Measurements from ENCODE around the gene SPATA9. TPM values are rescaled to one million over a fixed set of nuclear protein-coding genes. Genes with fewer than 3 reads are reported as not detected.

Gene SPATA9
- total and polyA plus RNA-seq, 9 of the 15 experiments (the other 6 are each of a cell fraction or from before 2014, with no cell fraction given), result 0.16 to 5.5 (median 0.39) TPM; not detected in 3

DNA sequence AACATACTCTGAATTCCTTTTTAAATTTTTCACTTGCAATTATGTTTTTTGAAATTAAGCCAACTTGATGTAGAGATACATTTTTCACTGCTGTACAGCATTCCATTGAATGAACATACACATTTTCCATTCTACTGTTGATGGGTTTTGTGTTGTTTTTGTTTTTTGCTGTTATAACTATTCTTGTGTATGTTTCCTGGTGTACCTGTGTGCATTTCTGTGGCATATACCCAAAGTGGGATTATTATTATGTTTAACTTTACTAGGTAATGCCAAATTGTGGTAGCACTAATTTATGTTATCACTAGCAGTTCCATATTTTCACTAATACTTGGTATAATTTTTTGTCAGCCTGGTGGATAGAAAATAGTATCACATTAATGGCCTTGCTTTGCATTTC lies 33.5 kb downstream of the SPATA9 start (continued):
- TF ChIP-seq, protein P1, sequence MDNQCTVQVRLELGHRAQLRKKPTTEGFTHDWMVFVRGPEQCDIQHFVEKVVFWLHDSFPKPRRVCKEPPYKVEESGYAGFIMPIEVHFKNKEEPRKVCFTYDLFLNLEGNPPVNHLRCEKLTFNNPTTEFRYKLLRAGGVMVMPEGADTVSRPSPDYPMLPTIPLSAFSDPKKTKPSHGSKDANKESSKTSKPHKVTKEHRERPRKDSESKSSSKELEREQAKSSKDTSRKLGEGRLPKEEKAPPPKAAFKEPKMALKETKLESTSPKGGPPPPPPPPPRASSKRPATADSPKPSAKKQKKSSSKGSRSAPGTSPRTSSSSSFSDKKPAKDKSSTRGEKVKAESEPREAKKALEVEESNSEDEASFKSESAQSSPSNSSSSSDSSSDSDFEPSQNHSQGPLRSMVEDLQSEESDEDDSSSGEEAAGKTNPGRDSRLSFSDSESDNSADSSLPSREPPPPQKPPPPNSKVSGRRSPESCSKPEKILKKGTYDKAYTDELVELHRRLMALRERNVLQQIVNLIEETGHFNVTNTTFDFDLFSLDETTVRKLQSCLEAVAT (IDR thresholded peaks at IDR 0.05), result peak in 1 of 2 experiments; percentile 64; a peak in 3 of 4 replicates
- TF ChIP-seq CBFA2T2 (conservative IDR thresholded peaks at IDR 0.05), result no peak
- TF ChIP-seq, protein P2, sequence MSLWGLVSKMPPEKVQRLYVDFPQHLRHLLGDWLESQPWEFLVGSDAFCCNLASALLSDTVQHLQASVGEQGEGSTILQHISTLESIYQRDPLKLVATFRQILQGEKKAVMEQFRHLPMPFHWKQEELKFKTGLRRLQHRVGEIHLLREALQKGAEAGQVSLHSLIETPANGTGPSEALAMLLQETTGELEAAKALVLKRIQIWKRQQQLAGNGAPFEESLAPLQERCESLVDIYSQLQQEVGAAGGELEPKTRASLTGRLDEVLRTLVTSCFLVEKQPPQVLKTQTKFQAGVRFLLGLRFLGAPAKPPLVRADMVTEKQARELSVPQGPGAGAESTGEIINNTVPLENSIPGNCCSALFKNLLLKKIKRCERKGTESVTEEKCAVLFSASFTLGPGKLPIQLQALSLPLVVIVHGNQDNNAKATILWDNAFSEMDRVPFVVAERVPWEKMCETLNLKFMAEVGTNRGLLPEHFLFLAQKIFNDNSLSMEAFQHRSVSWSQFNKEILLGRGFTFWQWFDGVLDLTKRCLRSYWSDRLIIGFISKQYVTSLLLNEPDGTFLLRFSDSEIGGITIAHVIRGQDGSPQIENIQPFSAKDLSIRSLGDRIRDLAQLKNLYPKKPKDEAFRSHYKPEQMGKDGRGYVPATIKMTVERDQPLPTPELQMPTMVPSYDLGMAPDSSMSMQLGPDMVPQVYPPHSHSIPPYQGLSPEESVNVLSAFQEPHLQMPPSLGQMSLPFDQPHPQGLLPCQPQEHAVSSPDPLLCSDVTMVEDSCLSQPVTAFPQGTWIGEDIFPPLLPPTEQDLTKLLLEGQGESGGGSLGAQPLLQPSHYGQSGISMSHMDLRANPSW (CRISPR knock-in tag; IDR thresholded peaks at IDR 0.05), result no peak
- no peak for TF ChIP-seq ETV5 (CRISPR knock-in tag; IDR thresholded peaks at IDR 0.05; ENCODE audit: low read depth)
- TF ChIP-seq MAZ (CRISPR knock-in tag; conservative IDR thresholded peaks at IDR 0.05 in 1 of 2, IDR thresholded peaks at IDR 0.05 in 1 of 2), result no peak
- no peak for TF ChIP-seq NFIX (CRISPR knock-in tag; IDR thresholded peaks at IDR 0.05; ENCODE audit: low read depth)
- TF ChIP-seq, protein P3, sequence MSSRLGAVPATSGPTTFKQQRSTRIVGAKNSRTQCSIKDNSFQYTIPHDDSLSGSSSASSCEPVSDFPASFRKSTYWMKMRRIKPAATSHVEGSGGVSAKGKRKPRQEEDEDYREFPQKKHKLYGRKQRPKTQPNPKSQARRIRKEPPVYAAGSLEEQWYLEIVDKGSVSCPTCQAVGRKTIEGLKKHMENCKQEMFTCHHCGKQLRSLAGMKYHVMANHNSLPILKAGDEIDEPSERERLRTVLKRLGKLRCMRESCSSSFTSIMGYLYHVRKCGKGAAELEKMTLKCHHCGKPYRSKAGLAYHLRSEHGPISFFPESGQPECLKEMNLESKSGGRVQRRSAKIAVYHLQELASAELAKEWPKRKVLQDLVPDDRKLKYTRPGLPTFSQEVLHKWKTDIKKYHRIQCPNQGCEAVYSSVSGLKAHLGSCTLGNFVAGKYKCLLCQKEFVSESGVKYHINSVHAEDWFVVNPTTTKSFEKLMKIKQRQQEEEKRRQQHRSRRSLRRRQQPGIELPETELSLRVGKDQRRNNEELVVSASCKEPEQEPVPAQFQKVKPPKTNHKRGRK (tag; IDR thresholded peaks at IDR 0.05), result no peak
- TF ChIP-seq, protein P4, sequence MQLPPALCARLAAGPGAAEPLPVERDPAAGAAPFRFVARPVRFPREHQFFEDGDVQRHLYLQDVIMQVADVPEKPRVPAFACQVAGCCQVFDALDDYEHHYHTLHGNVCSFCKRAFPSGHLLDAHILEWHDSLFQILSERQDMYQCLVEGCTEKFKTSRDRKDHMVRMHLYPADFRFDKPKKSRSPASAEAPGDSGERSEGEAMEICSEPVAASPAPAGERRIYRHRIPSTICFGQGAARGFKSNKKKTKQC (CRISPR knock-in tag; IDR thresholded peaks at IDR 0.05), result no peak
- 0 out of 2 replicates have a peak, but pooled peaks have one; percentile 10 for TF ChIP-seq ZFX (CRISPR knock-in tag; IDR thresholded peaks at IDR 0.05)
- no peak for TF ChIP-seq U2AF2 (optimal IDR thresholded peaks at IDR 0.05; ENCODE audit: low read depth, low read length)
- no peak for TF ChIP-seq CBX8 (IDR thresholded peaks at IDR 0.05; ENCODE audit: borderline replicate concordance, extremely low read depth, low read depth, low read length, poor library complexity, severe bottlenecking)
- no peak for TF ChIP-seq GTF2A2 (tag; IDR thresholded peaks at IDR 0.05)
- TF ChIP-seq RB1 (IDR thresholded peaks at IDR 0.05; ENCODE audit: low read depth), result no peak
- no peak for TF ChIP-seq SLC30A9 (CRISPR knock-in tag; IDR thresholded peaks at IDR 0.05)
- no peak for TF ChIP-seq CREM (IDR thresholded peaks at IDR 0.05; ENCODE audit: low read depth)
- TF ChIP-seq CC2D1A (IDR thresholded peaks at IDR 0.05), result no peak
- TF ChIP-seq FOXJ2 (tag; IDR thresholded peaks at IDR 0.05), result 0 out of 2 replicates have a peak, but pooled peaks have one; percentile 30
- TF ChIP-seq NFIC (IDR thresholded peaks at IDR 0.05), result 0 out of 2 replicates have a peak, but pooled peaks have one; percentile 29
- TF ChIP-seq JUN (IDR thresholded peaks at IDR 0.05; ENCODE audit: borderline replicate concordance, low read depth, low read length), result no peak
- no peak for TF ChIP-seq JUN (CRISPR knock-in tag; IDR thresholded peaks at IDR 0.05; ENCODE audit: borderline replicate concordance)
